HG03025 (cell line): ENCODE data around the gene DBN1.

Source experiments
- ATAC-seq: cut with Tn5 transposase; IDR thresholded peaks from one replicate; pipeline ENCODE4 v1.9.1; 2021; ENCODE audit warnings: mild to moderate bottlenecking, moderate library complexity; ENCODE audit not compliant: unreplicated experiment, low FRiP score

DBN1 gene

DNA sequence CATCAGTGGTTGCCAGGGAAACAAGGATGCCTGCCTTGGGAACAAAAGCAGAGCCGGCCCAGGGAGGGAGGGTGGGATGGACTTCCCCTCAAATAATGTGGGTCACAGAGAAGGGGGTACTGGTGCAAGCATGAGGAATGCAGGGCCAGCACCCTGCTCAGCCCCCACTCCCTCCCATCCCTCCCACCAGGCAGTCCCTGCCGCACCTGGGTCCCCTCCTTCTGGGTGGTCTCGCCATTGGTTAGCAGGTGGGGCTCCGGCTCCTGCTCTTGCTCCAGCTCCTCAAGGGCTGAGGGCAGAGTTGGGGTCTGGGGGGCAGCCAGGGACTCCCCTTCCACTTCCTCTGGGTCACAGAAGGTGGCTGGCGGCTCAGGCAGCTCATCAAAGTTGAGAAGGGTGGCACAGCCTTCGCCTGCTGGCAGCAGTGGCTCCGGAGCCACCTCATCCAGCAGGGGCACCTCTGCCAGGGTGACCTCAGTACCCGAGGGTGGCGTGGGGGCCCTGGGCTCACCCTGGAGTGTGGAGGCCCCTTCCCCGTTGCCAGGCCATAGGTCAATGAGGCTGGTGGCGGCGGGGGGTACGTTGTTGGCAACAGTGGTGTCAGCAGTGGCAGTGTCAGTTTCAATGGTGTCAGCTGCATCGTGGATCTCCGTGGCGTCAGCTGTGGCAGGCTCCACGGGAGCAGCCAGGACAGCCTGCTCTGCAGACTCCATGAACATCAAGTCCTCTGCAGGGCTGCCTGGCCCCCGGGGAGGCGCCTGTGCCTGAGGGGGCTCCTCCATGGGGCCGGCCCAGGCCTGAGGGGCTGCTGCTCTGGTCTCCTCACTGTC lies 15.4 kb downstream of the DBN1 start:
- no peak for ATAC-seq

DNA sequence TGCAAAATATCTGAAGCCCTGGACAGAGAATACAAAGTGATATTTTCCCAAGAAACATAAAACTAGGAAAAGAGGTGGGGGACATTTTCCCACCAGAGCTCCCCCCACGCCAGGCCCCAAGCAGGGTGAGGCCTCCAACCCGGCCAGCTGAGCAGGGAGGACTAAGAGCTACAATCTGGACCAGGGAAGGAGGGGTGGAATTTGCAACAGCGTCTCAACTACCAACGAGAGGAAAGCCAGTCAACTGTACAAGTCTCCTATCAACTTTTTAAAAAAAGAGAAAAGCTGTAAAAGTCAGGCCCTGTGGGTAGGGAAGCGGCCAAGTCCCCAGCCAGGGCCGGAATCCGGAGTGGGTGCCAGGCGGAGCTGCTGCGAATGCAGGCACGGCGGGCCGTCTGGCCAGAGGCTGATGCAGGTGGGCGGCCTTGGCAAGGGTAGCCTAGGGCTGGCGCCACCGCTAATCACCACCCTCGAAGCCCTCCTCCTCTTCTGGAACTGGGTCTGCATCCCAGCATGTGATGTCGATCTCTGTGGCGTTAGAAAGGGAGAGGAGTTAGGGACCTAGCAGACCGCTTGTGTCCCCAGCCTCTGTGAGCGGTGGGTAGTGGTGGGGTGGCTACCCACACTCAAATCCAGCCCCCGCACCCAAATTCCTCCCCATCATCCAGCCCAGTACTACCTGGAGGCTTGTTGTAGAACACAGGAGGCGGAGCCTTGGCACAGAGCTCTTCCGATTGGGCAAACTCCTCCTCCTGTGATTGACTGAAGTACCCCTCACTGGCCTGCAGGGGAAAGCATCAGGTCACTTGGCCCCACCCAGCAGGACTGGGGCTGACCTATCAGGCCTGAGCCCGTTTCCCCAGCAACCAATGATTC lies 16.2 kb downstream of the DBN1 start:
- peak; percentile 26 for ATAC-seq

DNA sequence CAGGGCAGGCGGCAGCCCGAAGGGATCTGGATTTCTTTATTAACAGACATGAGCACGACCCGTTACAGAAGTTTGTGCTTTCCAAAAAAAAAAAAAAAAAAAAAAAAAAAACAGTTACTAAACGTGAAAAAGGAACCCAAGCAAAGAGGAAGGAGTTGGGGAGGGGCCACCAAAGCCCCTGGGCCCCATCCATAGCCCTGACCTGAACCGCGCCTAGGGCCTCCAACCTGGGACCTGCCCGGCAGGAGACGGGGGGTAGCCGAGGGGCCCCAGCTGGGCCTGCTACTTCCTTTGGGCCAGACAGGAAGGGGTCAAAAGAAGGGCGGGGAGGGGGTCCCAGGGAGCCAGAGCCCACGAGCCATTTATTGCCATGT lies 16.9 kb downstream of the DBN1 start:
- ATAC-seq, result no peak

DNA sequence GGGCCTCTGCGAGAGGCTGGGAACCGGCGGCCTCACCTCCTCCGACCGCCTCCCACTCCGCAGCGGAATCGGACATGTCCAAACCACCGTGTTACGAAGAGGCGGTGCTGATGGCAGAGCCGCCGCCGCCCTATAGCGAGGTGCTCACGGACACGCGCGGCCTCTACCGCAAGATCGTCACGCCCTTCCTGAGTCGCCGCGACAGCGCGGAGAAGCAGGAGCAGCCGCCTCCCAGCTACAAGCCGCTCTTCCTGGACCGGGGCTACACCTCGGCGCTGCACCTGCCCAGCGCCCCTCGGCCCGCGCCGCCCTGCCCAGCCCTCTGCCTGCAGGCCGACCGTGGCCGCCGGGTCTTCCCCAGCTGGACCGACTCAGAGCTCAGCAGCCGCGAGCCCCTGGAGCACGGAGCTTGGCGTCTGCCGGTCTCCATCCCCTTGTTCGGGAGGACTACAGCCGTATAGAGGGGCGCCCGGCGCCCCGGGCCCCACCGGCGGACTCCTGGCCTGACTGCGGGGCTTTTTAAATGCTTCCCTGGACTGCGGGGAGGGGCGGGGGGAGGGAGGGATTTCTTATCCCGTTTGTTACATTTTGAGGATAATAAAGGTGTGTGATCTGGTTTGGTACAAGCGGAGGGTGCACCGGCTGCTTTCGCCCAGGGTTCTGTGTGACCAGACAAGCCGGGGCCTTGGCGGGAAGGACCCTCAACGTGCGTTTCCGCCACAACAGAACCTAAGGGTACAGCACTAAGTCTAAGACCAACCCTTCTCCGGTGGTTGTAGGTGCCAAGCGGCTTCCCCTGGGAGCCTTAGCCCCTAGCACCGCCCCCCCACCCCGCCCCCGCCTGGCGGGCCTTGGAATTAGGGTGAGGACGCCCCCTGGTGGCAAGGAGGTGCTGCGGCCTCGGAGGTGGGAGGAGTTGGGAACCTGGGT lies 17.5 kb downstream of the DBN1 start:
- ATAC-seq, result peak; percentile 18

DNA sequence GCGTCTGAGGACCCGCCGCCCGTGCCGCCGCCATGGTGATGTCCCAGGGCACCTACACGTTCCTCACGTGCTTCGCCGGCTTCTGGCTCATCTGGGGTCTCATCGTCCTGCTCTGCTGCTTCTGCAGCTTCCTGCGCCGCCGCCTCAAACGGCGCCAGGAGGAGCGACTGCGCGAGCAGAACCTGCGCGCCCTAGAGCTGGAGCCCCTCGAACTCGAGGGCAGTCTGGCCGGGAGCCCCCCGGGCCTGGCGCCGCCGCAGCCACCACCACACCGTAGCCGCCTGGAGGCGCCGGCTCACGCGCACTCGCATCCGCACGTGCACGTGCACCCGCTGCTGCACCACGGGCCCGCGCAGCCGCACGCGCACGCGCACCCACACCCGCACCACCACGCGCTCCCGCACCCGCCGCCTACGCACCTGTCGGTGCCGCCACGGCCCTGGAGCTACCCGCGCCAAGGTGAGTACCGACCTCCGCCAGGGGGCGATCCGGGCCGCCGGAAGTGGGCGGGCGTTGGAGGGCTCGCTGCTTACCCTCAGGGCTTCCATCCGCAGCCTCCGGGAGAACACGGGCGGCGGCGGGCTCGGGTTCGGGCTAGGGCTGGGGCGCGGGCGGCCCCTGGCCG lies 18.3 kb downstream of the DBN1 start:
- peak; percentile 50 for ATAC-seq

DNA sequence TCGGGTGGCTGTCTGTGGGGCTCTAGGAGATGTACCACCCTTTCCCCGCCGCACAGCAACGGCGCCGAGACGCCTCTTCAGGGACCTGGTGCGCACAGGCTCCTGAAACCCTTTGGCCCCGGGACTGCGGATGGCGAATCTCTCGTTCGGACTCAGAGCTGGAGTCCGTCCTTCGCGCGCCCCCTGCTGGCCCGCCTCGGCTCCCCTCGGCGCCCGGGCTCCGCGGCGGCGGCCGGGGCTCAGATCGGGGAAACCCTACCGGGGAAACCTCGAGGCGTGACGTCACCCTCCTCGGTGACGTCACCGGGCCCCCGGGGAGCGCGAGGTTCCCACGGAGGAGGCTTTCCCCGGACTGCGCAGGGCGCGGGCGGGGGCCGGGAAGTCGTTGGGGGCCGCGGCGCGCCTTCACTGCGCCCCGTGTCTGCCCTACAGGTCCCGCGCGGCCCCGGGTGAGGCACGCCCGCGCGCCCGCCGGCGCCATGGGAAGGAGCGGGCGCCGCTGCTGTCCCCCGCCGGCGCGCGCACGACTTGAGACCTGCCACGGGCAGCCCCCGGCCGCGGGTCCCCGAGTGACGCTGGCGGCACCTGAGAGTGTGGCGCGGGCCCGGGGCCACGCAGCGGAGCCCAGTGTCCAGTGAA lies 18.9 kb downstream of the DBN1 start:
- peak; percentile 23 for ATAC-seq

DNA sequence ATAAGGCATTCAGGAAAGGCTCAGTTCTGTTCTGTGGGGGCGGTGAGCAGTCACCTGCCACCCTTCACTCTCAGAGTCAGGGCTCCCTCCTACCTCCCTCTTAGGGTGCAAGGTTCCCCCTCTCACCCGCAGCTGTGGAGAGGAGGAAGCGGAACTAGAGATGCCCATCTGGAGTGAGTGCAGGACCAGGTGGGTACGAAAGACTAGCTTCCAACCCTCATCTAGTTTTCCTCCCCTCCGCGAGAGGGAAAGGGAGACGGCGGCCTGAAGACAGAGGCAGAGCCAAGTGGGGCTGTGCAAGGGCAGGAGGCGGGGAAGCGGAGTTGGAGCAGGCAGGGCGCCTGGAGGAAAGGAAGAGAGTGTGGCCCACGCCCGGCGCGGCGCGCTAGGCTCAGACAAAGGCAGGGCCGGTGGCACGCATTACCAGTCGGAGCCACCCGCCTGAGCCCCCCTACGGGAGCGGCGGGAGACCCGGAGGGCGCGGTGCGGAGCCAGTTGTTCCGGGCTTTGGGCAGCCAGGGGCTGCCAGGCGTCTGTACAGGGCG lies 19.5 kb downstream of the DBN1 start:
- ATAC-seq, result no peak

DNA sequence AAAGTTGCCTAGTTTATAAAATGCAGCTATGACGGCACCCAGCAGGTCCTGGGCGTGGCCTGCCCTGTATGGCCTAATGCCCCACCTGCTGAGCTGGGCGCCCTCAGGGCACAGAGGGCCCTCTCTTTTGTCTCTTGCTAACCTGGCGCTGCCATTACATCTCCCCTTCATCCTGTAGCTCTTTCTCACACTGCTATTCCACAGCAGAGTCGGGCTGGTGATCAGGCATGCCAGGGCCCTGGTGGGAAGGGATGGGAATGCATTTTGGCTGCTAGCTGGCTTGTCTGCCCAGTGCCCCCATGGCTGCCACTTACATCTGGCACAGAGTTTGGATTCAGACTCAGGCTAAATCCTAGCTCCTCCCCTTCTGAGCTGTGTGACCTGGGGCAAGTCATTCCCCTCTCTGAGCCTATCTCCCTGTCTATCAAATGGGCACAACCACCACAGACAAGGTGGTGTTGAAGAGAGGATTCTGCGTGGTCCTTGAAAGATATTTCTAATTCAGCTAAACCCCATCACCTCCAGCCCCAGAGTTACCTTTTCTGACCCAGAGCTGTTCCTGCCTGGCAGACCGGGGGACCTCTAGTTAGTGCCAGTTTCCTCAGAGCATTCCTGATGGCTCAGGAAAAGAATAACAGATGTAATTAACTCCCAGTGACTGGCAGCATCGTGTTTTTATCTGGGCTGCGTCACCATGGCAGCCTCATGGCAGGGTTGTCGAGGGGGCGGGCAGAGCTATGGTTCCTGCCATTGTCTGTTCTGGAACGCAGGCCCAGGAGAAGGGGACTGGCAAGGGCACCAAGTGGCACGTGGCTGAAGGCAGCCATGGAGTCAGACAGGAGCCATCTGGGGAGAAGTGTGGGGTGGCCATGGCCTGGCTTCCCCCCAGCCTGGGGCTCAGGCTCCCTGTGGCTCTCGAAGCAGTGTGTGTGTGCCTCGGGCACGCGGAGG lies 20.5 kb downstream of the DBN1 start:
- ATAC-seq, result no peak

DNA sequence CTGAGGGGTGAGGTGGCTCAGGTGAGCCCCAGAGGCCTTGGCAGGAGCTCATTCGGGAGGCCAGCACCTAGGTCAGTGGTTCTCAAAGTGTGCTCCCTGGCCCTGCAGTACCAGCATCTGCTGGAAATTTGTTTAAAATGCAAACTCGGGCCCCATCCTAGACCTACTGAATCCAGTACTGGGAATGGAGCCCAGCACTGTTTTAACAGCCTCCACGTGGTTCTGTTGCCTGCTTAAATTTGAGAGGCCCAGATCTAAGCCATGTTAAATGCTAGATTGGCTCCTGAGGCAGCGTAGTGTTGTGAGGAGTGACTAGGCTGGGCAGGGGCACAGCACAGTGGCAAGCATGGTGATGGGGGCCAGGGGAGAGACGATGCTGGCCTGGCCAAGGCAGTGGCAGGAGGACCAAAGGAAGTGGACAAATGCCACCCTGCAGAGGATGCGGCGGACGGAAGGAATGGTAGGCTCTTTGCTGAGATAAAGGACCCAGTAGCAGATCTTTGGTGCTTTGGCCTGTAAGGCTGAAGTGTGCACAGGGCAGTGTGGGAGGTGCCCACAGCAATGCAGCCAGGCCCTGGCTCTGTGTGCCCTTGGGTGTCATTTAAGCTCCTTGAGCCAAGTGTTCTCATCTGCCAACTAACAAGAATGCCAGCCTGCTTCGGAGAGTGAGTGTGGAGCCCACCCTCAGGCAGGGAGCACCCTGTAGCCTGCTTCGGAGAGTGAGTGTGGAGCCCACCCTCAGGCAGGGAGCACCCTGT lies 22.6 kb downstream of the DBN1 start:
- no peak for ATAC-seq

DNA sequence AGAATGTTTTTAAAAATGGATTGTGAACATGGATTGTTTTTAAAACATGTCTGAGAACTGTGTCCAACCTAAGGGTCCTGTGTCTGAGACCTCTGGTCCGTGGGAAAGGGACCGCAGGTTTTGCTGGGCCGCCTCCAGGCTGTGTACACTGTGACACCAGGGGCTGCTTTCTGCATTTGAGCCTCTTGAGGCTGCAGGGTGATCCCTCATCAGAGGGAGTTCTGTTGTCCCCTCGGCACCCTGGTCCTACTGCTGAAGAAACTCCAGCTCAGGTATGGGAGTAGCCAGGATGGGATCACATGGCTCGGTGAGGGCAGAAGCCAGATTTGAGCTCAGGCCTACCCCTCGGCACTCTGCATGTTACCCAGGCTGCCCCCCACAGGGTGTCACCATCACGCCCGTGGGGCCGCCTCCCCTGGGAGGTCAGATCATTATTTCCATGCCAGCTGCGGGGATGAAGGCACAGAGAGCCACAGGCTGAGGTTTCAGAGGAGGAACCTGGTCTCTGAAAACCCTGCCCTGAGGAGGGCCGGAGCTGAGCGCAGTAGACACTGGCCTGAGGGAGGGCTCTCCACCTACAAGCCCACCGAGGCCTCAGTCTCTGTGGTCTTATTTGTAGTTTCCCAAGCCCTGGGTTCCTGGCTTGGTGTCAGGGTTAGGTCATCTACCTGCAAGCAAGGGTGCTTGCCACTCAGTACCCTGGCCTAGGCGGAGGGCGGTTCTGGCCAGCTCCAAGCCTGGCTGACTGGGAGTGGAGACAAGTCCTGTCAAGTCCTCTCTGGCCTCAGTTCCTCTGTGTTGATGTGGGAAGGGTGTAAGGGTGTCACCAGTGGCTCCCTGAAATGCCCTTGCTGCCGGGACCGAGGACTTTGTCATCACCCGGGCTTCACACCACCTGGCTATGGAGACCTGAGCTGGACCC lies 24.0 kb downstream of the DBN1 start:
- no peak for ATAC-seq

DNA sequence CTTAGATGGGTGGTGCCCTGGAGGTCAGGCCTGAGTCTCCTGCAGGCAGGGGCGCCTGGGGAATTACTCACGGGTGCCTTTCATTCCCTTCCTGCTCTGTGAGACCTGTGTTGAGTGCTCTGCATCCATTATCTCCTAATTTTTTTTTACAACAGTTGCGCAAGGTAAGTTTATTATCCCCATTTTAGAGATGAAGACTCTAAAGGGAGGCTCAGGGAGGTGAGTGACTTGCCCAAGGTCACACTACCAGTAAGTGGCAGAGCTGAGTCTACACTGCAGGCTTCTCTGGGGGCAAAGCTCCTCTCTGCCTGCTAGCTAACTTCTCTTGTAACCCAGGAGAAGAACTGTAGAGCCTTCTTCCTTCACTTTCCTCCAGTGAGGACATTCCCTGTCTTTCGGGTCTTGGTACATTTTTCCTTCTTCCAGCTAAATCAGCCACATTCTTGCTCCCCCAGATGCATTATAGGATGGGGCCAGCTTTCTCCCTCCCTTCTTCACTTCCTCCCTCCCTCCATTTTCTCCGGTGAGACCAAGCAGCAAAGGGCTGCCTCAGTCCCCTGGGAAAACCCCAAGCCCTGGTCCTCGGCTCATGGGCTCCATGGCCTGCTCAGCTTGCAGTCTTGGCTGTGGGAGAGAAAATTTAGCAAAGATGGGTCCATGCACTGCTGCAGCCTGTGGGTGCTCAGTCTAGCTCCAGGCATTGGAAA lies 25.0 kb downstream of the DBN1 start:
- ATAC-seq, result no peak

DNA sequence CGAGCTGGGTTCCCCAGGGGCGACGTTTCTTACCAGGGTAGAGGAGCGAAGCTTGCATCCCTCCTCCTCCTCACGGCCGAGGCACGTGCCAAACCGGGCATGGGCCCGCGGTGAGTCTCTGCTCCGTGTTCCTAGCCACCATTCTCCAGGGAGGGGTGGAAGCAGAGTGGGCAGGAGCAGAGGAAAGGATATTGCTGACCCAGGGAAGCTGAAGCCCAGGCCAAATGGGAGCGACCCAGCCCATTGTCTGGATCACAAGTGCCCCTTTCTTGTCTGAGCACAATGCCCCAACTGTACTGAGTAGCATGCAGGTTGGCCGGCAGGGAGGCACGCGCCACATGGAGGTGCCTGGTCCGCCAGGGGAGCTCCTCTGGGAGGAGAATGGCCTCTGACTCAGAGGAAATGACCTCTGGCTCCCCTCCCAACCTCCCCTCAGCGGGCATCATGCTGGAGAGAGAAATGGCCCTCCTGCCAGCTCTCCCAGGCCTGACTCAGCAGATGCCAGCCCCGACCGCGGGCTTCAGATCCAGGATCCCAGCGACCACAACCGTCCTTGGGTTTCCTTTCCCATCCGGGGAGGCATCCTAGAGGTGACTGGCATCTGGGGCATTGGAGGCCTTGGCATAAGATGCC lies 25.7 kb downstream of the DBN1 start:
- ATAC-seq, result no peak

DNA sequence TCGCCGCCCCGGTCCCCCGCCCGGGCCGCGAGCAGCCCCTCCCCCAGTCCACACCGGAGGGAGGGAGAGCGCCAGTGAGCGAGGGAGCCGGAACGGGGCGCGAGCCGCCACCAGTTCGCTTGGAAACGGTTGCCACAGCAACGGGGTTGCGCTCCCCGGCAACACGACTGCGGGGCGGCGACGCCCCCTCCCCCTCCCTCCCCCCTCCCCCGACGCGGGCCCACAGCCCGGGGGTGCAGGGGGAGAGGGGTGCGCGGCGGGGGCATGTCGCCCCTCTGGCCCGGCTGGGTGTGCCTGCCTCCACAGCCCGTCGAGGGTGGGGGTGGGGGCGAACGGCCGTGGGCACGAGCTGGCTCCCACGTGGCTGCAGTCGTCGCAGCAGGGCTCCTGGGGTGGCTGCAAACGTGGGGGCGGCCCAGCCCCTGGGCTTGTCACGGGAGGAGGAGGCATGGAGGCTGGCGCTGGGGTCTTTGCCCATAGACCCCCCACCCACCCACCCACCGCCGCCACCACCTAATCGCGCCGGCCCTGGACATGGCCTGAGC lies 26.3 kb downstream of the DBN1 start:
- peak; percentile 12 for ATAC-seq

DNA sequence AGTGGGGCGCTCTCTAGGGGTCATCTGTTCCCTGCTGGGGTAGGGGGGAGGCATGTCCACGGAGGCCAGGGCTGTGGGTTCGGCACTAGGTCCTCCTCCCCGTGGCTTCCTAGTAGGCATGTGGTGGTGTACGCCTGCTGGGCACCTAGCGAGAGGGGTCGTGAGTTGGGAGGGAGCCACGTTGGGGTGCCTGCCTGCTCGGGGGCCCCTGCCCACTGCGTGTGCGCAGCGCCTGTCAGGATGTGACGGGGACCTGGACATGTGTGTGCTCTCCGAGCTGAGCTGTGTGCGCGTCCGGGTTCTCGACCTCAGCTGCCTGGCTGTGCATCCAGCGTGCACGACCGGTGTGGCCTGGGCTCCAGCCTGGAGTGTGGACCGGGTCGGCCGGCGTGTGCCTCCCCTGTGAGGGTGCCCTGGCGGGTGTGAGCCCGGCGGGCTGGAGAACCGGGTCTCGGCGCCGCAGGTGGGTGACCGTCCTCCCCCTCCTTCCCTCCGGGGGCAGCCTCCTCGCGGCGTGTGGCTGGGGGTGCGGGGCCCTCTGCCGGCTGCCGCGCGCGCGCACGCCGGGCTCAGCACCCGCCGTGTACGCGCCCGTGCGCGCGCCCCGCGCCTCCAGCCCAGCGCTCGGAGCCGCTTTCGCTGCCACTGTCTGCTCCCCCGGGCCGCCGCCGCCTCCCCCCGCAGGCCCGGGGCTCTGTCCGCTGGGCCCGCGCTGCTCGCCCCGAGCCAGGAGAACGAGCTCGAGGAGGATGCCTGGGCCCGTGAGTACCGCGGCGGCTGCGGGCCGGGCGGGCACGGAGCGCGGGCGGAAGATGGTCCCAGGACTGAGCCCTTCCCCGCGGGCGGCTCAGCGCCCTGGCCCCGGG lies 27.0 kb downstream of the DBN1 start, which contains the start of gene PRR7:
PRR7 (plus strand) TSS at position 615 of the 866 bp plus-strand sequence. CDS start 8,254 bp downstream, outside the sequence.
- ATAC-seq, result peak; percentile 44
